Activated CD4-positive, alpha-beta T cell treated with anti-CD3 and anti-CD28 coated beads, Interleukin-2, Interleukin-6, amounts not matched to agents 100 ng/mL and 50 ng/mL, durations not matched to agents 16 hours and 8 hours (primary cell): ENCODE measurements around the gene EPOP.
"Not testable (repeated sequence)": the region's sequence is repeated elsewhere in the genome, so short reads cannot be mapped to it uniquely, and the experiment has no call there.

Experiments
- DNase-seq: peaks from one replicate; pipeline ENCODE4 v3.0.0-alpha.2; 2020

Gene EPOP

DNA sequence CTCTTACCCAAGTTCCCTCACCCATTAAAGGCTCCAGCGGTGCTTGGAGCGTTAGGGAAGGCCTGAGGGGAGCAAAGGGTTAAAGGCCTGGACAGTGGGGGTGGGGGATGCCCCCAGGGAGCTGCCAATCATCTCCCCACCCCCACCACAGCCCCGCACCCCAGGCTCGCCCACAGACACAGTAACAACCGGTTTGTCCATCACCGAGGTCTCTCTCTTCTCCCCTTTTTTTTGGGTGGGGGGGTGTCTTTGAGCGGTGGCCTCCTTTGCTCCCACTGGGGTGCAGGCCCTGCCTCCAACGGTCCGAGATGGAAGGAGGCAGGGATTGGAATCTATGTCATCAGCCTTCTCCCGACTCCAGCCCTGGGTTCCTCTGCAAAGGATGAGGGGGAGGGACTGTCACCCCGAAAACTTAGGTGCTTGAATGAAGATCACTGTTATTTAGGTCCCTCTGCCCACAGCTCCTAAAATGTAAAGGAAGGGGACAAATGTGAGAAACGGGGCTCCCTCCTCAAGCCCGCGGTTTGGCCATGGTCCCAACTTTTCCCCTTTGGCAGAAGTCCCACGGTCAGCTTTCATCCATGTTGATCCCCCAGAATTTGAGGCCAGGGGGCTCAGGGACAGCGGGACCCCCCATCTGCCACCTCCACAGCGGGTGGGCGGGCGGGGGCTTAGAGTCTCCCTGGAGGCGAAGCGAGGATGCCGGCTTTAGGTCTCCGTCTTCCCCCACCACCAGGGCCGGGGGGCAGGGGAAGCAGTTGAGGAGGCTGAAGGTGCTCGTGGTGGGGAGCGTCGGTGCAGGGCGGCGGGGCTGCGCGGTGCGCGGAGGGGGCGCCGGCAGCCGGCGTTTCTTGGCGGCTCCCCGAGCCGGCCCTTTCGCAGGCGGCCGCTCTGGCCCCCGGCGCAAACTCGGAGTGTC is 1.7 kb downstream of the EPOP start:
- DNase-seq = no peak

DNA sequence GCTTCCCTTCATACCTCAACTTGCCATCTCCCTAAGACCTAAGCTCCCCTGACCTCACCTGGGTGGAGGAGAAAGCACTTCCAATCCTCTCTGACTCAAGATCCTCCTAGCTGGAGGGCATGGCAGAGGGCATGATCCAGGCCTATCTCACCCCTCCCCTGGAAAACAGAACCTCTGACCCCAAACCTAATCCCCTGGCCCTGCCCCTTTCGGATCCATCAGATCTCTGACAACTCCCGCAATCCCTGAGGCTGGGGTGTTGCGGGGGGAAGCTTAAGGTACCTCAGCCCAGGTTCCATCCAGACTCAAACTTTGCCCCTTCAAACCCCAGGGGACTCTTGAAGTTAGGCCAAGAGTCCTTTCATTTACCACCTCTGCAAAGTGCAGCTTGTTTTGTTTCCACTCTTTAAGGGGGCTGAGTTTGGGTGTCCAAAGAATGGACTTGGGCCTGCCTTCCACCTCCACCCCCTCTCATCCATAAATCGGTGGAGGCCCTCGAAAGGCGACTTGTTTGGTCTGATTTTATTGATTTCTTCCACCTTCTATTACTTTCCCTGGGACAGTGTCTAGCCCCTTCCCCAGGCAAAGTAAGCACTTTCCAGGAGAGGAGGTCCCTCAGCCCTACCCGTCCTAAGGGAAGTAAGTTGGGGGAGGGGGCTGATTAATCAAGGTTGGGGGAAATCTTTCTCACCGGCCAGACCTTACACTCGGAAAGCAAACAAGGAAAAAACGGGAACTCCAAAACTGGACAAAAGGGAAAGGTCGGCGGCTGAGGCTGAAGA is 2.6 kb downstream of the EPOP start:
- no peak for DNase-seq

DNA sequence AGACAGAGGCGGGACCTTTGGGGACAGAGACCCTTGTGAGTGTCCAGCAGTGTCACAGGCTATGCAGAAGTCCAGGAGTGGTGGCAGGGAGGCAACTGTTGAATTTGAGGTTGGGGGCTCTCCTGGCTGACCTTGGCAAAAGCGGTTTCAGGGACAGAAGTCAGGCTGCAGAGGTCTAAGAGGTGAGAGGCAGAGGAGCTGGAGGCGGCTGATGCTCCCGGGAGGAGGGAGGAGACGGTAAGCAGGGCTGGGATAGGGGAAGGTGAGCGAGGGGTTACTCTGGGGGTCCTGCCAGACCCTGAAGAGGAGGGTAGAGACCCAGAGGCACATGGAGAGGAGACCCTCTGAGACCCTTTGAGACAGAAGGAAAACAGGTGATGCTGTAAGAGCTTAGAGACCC is 5.2 kb downstream of the EPOP start:
- no peak for DNase-seq

DNA sequence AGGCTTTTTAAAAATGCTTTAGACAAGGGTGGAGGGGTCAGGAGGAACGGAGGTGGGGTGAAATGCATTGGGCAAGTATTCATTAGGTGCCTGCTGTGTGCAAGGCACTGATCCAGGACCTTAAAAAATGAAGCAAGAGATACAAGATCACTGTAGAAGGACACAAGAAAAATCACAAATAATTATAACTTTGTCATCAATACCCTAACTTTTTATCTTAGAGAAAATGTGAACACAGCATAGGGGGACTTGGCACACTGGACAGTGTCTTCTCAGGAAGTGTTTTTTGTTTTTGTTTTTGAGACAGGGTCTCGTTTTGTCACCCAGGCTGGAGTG is 7.0 kb downstream of the EPOP start:
- DNase-seq = no peak

DNA sequence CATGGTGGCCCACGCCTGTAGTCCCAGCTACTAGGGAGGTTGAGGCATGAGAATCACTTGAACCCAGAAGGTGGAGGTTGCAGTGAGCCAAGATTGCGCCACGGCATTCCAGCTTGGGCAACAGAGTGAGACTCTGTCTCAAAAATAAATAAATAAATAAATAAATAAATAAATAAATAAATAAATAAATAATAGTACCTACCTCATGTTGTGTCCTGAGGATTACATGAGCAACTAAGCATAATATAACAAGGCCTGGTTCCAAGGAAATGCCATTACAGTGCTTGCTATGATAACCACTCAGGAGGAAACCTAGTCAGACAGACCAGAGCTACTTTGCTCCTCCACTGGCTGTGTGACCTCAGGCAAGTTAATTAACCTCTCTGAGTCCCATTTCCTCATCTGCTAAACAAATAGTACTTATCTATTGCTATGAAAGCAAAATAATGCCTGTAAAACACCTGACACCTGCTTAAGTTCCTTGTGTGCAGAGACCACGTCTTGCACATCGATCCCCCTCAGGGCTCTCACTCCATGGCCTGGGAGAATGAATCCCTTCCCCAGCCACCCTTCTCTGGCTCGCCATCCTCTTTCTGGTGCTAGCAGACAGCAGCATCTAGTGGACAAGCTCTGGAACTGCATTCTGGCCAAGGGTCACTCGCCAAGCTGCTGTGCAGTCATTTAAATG is 7.5 kb downstream of the EPOP start:
- peak; percentile 77 for DNase-seq

DNA sequence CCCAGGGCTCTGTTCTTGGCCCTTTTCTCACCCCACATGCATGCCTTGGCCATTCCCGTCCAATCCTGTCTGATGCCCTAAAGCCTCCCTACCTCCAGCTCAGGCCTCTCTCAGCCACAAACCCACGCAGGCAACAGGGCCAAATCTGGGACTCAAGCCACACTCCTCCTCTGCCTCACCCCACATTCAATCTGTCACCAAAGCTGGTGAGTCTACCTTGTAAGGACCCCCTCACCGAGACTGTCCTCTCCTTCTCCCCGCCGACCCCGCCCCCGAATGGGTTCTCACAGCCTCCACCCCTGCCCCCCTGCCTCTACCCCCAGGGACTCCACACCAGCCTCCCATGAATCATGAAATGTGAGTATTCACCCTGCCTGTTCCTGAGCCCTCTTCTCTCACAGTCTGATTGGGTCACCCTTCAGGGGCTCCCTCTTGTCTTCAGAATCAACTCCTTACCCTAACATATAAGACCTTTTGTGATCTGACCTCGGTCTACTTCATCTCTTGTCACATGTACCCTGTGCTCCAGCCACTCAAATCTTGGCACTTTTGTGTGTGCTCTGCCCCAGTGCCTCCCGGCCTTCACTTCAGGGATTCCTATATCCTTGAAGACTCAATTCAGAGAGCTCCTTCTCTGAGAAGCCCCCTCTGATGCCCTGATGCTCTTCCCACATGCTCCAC is 10.7 kb downstream of the EPOP start:
- no peak for DNase-seq

DNA sequence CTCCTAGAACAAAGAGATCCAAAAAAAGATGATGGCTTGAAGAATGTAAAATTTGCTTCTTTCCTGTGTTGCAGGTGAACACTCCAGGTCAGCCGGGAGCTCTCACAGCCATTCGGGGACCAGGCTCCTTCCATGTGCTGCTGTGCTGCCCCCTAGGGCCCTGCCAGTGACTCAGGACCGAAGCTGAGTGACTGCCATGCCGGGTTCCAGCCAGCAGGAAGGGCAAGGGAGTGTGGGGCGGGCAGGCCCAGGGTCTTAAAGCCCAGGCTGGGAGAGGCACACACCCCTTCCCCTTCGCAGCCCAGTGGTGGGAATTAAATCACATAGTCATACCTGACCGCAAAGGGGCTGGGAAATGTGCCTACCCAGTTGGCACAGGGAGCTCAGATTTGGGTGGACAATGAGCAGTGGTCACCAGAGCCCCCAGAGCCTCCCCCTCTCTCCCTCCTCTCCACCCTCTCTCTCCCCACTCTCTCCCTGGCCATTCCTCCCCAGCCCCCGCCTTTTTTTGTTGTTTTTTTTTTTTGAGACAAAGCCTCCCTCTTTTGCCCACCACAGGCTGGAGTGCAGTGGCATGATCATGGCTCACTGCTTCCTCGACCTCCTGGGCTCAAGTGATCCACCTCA is 11.5 kb downstream of the EPOP start:
- peak; percentile 63 for DNase-seq

DNA sequence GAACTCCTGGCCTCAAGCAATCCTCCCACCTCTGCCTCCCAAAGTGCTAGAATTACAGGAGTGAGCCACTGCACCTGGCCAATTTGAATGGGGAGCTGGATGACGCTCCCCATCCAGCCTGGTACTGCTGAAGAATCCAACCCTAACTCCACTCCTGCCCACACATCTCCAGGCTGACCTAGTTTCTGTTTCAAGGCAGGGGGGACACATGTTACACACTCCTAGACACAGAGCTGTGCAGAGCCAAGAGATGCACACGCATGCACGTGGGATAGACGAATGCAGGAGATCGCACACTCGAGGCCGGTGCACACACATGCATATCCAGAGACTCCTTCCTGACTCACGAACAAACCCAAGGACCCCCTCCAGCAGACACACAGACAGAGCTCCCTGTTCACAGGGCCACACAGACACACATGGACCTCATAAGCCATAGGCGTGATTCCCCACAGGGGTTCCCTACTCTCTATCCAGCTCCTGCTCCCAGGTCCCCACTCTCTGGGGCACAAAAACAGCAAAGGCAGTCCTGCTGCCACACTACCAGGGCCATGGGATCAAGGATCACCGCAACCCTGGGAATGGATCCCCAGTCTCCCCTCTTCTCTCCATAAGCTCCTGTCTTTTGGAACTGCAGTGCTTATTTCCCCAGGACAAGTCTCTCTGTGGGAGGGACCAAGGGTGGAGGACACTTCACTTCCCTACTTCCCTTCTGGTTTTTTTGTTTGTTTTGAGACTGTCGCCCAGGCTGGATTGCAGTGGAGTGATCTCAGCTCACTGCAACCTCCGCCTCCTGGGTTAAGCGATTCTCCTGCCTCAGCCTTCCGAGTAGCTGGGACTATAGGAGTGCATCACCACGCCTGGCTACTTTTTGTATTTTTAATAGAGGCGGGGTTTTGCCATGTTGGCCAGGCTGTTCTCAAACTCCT is 14.4 kb downstream of the EPOP start:
- DNase-seq = no peak

DNA sequence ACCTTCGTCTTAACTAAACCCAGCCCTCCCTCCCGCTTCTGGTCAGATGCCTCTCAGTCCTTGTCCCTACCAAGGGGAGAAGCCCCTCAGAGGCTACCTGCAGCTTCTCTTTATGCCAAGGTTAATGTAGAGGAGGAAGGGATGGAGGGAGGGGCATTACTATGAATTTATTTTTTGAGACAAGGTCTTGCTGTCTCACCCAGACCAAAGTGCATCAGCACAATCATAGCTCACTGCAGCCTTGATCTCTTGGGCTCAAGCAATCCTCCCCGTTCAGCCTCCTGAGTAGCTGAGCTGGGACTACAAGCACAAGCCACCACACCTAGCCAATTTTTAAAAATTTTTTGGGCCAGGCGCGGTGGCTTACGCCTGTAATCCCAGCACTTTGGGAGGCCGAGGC is 15.3 kb downstream of the EPOP start:
- DNase-seq = no peak

DNA sequence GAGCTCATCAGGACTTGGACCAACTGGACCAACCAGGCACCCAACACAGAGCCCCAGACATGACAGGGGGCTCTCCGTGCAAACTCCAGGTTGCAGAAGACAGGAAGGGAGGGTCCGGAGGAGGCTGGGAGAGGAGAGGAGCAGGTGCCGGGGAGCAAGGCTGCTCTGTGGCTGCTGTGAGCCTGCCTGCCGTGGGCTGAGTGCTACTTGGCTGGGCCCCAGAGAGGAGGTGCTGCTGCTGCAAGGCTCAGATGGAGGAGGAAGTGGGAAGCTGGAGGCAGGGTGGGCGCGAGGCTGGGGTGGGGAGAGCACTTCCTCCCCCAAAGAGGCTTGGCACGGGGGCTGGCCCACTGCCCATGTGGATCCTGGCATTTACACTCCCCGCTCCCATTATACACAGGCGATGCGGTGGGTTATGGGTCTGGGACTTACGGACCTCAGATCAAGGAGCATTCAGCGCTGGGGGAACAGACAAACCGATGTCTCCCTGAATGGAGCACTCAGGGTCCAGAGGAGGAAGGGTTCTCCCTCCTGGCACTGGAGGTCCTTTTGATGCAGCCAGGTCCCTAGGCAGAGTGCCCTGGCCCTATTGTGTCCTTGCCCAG is 15.9 kb downstream of the EPOP start:
- DNase-seq = no peak

DNA sequence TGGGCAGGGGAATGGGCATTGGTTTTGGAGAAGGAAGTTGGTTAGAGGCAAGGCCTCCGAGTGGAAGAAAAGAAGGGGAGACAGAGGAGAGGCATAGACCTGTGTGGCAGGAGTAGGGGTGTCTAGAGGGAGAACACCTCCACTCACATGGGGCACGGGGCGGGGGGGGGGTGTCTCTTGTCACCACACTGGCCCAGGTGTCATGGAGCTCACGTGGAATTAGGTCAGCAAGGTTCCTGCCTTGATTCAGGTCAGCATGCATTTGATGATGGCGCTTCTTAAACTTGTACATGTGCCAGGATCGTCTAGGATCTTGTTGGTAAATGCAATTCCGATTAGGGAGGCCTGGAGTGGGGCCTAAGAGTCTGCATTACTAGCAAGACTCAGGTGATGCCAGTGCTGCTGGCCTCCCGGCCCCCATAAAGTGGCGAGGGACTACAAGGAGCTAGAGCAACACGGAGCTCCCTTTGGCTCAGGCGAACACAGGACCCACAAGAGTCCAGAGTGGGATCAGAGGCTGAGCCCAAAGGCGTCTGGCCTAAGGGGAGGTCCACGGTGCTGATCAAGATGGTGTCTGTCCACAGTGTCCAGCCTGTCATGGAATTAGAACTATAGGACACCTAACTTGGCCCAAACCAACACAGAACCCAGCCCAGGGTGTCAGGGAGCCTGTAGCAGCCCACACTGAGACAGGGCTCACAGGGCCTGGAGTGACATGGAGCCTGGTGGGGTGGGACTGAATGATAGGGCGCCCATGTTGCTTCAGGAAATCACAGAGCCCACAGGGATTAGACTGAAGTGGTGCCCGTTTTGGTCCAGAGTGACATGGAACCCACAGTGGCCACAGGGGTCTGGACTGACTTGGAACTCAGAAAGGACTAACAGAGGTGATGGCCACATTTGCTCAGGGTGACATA is 16.7 kb downstream of the EPOP start:
- no peak for DNase-seq

DNA sequence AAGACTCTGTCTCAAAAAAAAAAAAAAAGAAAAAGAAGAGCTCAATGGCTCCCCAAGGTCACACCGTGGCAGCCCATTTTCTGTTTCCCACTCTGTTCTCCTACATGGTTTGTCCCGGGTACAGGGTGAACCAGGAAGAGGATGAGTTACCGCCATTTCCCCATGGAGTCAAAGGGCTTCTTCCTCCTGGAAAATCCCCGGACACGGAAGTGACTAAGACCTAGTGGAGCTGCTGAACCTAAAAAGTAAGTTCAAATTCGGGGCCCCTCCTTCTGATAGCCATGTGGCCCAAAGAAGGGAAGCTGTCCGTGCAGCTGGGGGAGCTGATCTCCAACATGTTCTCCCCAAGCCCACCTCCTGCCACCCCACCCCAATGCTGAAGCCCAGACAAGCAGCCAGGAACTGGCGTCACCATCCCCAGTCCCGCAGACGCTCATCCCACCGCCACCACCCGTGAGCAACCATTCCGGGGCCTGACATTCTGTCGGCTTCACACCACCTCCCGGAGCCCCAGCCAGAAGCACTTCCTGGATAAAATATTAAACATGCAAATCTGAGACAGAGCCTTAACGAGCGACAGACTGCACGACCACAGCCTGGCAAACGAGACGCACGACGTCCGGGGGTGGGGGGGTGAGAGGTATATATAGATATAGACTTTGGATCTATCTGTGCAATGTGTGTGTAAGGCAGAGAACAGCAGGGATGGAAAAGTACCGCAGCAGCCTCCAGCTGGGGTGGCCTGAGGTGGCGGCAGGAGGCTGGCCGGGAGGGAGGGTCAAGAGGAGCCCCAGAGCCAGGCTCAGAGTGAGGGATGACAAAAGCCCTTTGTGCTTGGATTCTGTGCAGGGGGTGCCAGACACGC is 17.6 kb downstream of the EPOP start:
- DNase-seq = no peak

DNA sequence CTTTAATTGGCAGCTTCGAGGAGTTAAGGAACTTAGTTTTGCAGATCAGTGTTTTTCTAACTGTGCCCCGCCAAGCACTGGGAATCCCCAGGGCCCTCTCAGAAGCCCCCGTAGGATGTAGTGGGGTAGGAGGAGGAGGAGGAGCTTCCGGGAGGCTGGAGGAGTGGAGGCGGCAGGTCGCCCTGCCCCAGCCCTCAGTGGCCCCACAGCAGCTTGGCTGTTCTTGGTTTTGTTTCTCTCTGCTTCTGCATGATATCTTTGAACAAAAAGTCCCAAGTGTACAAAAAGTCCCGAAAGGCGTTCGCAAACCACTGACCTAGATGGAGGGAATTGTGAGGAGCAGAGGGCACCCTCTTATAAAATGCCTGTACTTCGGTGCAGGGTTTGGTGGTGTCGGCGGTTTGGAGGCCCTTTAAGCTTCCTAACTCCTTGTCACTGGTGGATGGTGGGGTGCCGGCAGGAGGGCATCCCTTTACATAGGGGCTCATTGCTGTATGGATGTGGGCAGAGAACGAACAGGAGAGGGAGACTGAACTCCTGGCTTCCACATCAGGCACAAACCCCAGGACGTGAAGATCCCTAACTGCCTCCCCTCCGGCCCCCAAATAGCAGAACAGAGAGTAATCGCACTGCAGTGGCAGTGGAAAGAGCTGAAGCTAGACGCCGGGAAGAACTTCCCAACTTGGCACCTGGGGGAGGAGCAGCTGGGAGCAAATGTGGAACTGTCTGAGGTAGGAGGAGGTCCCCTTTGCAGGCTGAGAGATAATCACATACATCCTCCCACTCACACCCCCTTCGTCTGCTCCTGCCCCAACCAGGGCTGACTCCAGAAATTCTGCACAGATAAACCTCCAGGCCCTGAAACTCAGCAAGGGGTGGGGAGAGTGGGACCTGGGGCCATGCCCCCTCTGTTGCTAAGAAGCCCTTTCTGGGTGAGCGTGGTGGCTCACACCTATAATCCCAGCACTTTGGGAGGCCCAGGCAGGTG is 20.1 kb downstream of the EPOP start:
- no peak for DNase-seq

DNA sequence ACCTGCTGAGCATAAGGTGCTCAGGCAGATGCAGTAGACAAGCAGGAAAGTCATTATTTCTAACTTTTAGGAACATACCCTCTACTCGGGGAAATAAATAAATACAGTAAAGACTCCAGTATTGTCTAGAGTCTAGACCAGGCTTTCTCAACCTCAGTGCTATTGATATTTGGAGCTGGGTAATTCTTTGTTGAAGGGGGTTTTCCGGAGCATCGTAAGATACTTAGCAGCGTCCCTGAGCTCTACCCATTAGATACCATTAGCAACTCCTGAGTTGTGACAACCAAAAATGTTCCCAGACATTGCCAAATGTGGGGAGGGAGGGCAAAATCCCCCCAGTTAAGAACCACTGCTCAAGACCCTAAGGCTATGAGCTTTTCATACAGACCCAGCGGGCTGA is 21.1 kb downstream of the EPOP start:
- DNase-seq = no peak

DNA sequence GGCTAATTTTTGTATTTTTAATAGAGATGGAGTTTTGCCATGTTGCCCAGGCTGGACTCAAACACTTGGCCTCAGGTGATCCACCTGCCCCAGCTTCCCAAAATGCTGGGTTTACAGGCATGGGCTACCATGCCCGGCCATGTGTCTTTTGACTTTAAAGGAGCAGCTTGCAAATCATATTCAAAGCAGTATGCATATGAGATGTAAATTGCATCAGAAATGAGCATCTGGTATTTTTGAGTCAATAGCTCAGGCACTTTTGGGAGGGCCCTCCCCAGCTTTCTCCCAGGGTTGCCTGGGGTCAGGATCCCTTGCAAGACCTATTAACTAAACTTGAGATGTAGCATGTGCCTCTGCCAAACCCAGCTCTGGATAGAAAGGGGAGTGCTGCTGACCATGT is 21.5 kb downstream of the EPOP start:
- DNase-seq = no peak

DNA sequence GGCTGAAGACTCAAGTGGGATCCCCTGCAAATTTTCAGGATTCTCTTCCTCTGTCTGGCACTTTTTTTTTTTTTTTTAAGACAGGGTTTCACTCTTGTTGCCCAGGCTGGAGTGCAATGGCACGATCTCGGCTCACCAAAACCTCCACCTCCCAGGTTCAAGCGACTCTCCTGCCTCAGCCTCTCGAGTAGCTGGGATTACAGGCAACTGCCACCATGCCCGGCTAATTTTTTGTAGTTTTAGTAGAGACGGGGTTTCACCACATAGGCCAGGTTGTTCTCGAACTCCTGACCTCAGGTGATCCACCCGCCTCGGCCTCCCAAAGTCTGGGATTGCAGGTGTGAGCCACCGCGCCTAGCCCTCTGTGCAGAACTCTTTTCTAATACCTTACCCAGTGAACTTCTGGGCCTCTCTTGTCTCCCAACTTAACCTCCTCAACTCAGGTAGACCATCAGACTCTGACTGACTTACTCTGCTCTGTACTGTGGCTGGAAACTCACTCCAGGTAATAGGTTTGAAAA is 24.0 kb downstream of the EPOP start:
- not testable (repeated sequence) for DNase-seq

DNA sequence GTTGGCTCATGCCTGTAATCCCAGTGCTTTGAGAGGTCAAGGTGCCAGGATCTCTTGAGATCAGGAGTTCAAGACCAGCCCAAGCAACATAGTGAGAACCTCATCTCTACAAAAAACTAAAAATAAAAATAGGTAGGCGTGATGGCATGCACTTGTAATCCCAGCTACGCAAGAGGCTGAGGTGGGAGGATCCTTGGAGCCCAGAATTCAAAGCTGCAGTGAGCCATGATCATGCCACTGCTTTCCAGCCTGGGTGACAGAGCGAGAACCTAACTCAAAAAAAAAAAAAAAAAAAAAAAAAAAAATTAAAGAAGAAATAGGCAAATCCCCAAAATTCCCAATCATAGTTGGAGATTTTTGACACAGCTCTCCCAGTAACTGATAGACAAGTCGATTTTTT is 36.8 kb downstream of the EPOP start:
- DNase-seq = no peak
